Mesendoderm (in vitro differentiated cells): ENCODE measurements around the gene KCNJ12.
A peak's percentile ranks its signal among the peaks of the same experiment; 100 is the strongest.

Experiments
- DNase-seq: peaks from one replicate; pipeline ENCODE4 v3.0.0; 2013
- H2AK5ac ChIP-seq: 2 replicates; pipeline ENCODE4 v1.6.1; 2013; ENCODE audit warnings: low read length, inconsistent platforms
- H2BK120ac ChIP-seq: 2 replicates; pipeline ENCODE4 v1.6.1; 2013; ENCODE audit warnings: low read depth, mild to moderate bottlenecking, low read length, moderate library complexity, mixed read lengths
- H2BK15ac ChIP-seq: replicated peaks from 2 replicates; pipeline ENCODE4 v1.6.1; 2013; ENCODE audit warnings: low read depth, mild to moderate bottlenecking, moderate library complexity
- H2BK5ac ChIP-seq: 2 replicates; pipeline ENCODE4 v1.6.1; 2013; ENCODE audit warnings: low read length, inconsistent platforms
- H3K18ac ChIP-seq: 2 replicates; pipeline ENCODE4 v1.6.1; 2013; ENCODE audit warnings: mild to moderate bottlenecking, low read length, mixed read lengths
- H3K23ac ChIP-seq: one replicate; pipeline ENCODE4 v1.6.1; 2013; ENCODE audit warnings: low read length
- H3K27ac ChIP-seq: 2 replicates; pipeline ENCODE4 v1.5.1; 2013; ENCODE audit warnings: low read depth, mild to moderate bottlenecking, inconsistent platforms, low read length, moderate library complexity
- H3K27me3 ChIP-seq: 2 replicates; pipeline ENCODE4 v1.6.1; 2013; ENCODE audit warnings: low read length, control low read depth, mild to moderate bottlenecking, inconsistent platforms; ENCODE audit not compliant: insufficient read depth, poor library complexity
- H3K36me3 ChIP-seq: 2 replicates; pipeline ENCODE4 v1.6.1; 2013; ENCODE audit warnings: low read length, inconsistent platforms; ENCODE audit not compliant: control insufficient read depth, insufficient read depth
- H3K4ac ChIP-seq: one replicate; pipeline ENCODE4 v1.6.1; 2013; ENCODE audit warnings: low read depth, mild to moderate bottlenecking, low read length, moderate library complexity
- H3K4me1 ChIP-seq: 2 replicates; pipeline ENCODE4 v1.6.1; 2013; ENCODE audit warnings: low read depth, low read length, inconsistent platforms; ENCODE audit not compliant: control insufficient read depth
- H3K4me2 ChIP-seq: 2 replicates; pipeline ENCODE4 v1.6.1; 2013; ENCODE audit warnings: low read length
- H3K4me3 ChIP-seq: 2 replicates; pipeline ENCODE4 v1.5.1; 2013; ENCODE audit warnings: mild to moderate bottlenecking, low read length
- H3K56ac ChIP-seq: one replicate; pipeline ENCODE4 v1.6.1; 2013; ENCODE audit warnings: low read length
- H3K79me1 ChIP-seq: 2 replicates; pipeline ENCODE4 v1.6.1; 2013; ENCODE audit warnings: low read length, inconsistent platforms
- H3K79me2 ChIP-seq: 2 replicates; pipeline ENCODE4 v1.6.1; 2013; ENCODE audit warnings: mild to moderate bottlenecking, low read length; ENCODE audit not compliant: control insufficient read depth, insufficient read depth
- H3K9ac ChIP-seq: 2 replicates; pipeline ENCODE4 v1.6.1; 2013; ENCODE audit warnings: low read length, inconsistent platforms
- H4K5ac ChIP-seq: one replicate; pipeline ENCODE4 v1.6.1; 2013; ENCODE audit warnings: low read length
- H4K8ac ChIP-seq: one replicate; pipeline ENCODE4 v1.6.1; 2013; ENCODE audit warnings: low read depth, mild to moderate bottlenecking, control low read depth, low read length, moderate library complexity
- WGBS: extraction: QIAGEN DNeasy Blood & Tissue Kit; methylation state at CpG from one replicate; pipeline ENCODE4 v1.1.7; 2013; ENCODE audit warnings: low lambda C conversion rate, missing lambda C conversion rate; ENCODE audit not compliant: insufficient coverage; ENCODE audit errors: extremely low coverage; 5-methylcytosine and 5-hydroxymethylcytosine counted together

The KCNJ12 gene

DNA sequence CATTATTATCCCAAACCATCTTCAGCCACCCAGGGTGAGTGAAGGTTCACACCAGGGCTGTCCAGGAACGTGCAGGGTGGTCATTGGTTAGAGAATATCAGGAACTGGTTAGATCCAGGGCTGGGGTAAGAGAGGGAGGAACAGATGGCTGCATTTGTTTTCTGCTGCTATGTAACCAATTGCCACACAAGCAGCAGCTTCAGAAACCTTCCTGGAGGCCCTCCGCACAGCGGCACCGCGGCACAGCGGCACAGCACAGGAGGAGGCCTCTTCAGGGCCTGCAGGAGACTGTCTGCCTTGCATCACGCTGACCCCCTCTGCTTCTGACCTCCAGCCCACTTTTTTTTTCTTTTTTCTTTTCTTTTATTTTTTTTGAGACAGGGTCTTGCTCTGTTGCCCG, 86.1 kb downstream of the KCNJ12 start:
- Histone ChIP-seq H3K4ac (no peak overlapping the region), H2BK15ac (no peak overlapping the region), H3K79me1 (no peaks in the 10 kb centered on the region), H4K8ac (no peak overlapping the region), H2AK5ac (no peak overlapping the region), H4K5ac (no peak overlapping the region), H2BK5ac (no peak overlapping the region), H3K56ac (no peak overlapping the region), H3K23ac (no peak overlapping the region), H3K18ac (no peak overlapping the region), H3K27ac (no peak overlapping the region), H3K9ac (no peak overlapping the region), H3K4me1 (peaks cover 8% of the 10 kb centered on the region), H3K4me3 (no peak overlapping the region), H2BK120ac (no peak overlapping the region), H3K36me3 (no peaks in the 10 kb centered on the region), H3K4me2 (no peak overlapping the region), H3K79me2 (no peaks in the 10 kb centered on the region), H3K27me3 (no peaks in the 10 kb centered on the region)
- WGBS: no CpG with 5 or more reads among the region's 8 CpGs
- DNase-seq: no peak

DNA sequence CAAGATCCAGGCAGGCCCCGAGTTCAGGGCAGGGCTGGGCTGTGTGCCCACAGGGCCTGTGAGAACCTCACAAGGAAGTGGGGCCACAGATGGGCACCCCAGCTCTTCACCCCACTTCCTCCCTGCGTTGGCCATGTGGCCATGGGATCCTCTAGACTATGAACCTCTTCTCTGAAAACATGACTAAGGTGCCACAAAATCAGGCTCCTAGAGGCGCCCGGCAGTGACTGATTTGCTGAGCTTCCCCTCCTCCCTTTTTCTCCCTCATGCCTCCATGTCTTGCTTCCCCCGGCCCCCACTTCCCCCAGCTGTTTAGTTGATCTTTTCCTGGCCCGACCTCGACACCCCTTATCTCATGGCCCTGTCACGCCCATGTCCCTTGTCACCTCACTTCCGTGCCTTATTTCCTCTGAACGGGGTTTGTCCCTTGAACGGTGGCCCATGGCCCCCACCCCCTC, 87.1 kb downstream of the KCNJ12 start:
- Histone ChIP-seq H3K4me2 (no peak overlapping the region), H3K23ac (no peak overlapping the region), H3K27me3 (no peaks in the 10 kb centered on the region), H3K79me2 (no peaks in the 10 kb centered on the region), H3K9ac (peak overlapping the region; percentile 59), H3K18ac (peak overlapping the region; percentile 88), H4K8ac (no peak overlapping the region), H2AK5ac (no peak overlapping the region), H3K79me1 (no peaks in the 10 kb centered on the region), H3K27ac (no peak overlapping the region), H2BK5ac (no peak overlapping the region), H2BK15ac (no peak overlapping the region), H2BK120ac (no peak overlapping the region), H4K5ac (no peak overlapping the region), H3K4ac (no peak overlapping the region), H3K4me1 (peaks cover 2% of the 10 kb centered on the region), H3K56ac (peak overlapping the region; percentile 86), H3K36me3 (no peaks in the 10 kb centered on the region), H3K4me3 (no peak overlapping the region)
- no peak for DNase-seq
- no CpG with 5 or more reads among the region's 11 CpGs for WGBS

DNA sequence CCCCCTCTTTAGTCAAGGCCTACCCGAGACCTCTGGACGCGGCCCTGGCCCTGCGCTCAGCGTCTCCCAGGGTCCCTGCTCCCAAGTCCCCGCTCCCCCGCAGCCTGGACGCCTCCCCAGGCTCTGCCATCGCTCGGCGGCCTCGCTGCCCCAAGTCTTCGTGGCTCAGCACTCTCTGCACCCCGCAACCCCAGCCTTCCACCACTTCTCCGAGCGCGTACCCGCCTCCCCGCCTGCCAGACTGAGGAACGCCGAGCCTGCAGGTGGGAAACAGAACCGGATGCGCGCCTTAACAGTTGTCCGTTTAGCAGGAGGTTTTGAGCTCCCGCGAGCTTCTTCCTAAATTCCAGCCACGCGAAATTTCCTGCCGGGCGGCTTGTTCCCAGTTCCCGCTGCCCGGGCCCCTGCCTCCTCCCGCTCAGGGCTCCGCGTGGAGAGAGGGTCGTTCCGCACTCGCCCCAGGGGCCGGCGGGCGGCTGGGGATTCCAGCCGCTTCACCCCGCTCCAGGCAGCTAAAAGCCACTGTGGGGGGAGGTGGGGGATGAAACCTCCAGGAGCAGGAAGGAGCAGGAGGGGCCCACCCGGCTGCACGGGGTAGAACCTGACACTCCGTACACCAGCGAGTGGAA, 87.7 kb downstream of the KCNJ12 start:
- Histone ChIP-seq H4K8ac (peak overlapping the region; percentile 95), H3K27ac (no peak overlapping the region), H3K4me2 (peak overlapping the region; percentile 40), H3K79me2 (no peaks in the 10 kb centered on the region), H3K18ac (peak overlapping the region; percentile 88), H3K79me1 (no peaks in the 10 kb centered on the region), H3K4me3 (no peak overlapping the region), H3K4me1 (peaks cover 2% of the 10 kb centered on the region), H2BK120ac (peak overlapping the region; percentile 2), H2BK15ac (no peak overlapping the region), H2BK5ac (no peak overlapping the region), H2AK5ac (no peak overlapping the region), H3K27me3 (no peaks in the 10 kb centered on the region), H3K23ac (no peak overlapping the region), H3K9ac (peak overlapping the region; percentile 59), H4K5ac (no peak overlapping the region), H3K56ac (peak overlapping the region; percentile 86), H3K36me3 (no peaks in the 10 kb centered on the region), H3K4ac (no peak overlapping the region)
- no CpG with 5 or more reads among the region's 48 CpGs for WGBS
- DNase-seq: peak; percentile 63

DNA sequence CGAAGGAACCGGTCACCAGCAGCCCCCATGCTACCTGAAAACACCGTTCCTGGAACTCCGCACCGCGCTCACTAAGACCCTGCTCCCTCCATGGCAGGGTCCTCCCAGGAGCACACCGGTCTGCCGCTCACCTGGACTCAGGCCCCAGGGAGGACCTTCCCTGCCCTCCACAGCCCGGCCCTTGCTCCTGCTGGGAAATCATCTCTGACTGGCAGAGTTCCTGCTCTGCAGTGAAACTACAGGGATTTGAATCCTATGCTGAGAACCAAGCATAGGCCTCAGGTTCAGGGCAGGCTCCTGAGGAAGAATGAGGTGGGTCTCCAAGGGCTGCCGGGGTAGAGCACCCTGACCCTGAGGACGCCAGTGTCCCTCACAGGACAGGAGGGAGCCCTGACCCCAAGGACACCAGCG, 88.5 kb downstream of the KCNJ12 start:
- H2BK5ac ChIP-seq: no peak overlapping the region
- H3K79me1 ChIP-seq: no peaks in the 10 kb centered on the region
- H3K56ac ChIP-seq: peak overlapping the region; percentile 86
- H3K27me3 ChIP-seq: no peaks in the 10 kb centered on the region
- no peak overlapping the region for H2BK120ac ChIP-seq
- H3K27ac ChIP-seq: no peak overlapping the region
- peak overlapping the region; percentile 50 for H3K23ac ChIP-seq
- no peak overlapping the region for H4K5ac ChIP-seq
- H3K4me3 ChIP-seq: no peak overlapping the region
- peak overlapping the region; percentile 59 for H3K9ac ChIP-seq
- no peak overlapping the region for H2AK5ac ChIP-seq
- no peaks in the 10 kb centered on the region for H3K36me3 ChIP-seq
- H3K4me1 ChIP-seq: peaks cover 2% of the 10 kb centered on the region
- no peak overlapping the region for H3K18ac ChIP-seq
- H3K4me2 ChIP-seq: peak overlapping the region; percentile 40
- H2BK15ac ChIP-seq: no peak overlapping the region
- peak; percentile 24 for DNase-seq
- H3K4ac ChIP-seq: no peak overlapping the region
- no peaks in the 10 kb centered on the region for H3K79me2 ChIP-seq
- H4K8ac ChIP-seq: no peak overlapping the region
- no CpG with 5 or more reads among the region's 12 CpGs for WGBS

DNA sequence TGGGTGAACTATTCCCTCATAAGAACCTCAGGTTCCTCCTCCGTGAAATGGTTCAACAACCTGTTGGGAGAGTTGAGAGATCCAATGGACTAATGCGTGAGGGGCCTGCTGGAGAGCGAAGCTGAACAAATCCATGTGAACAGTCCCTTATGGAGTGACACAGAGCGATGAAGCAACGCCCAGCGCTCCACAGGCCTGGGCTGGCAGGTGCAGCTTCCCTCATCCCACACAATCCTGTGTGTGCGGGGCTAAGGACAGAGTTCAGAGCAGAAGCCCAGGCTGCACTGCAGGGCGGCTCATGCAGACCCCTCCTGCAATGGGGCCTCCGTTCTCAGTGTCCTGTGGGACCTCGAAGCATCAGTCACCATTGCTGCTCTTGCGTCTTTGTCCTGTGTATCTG, 90.4 kb downstream of the KCNJ12 start:
- no peaks in the 10 kb centered on the region for H3K79me2 ChIP-seq

DNA sequence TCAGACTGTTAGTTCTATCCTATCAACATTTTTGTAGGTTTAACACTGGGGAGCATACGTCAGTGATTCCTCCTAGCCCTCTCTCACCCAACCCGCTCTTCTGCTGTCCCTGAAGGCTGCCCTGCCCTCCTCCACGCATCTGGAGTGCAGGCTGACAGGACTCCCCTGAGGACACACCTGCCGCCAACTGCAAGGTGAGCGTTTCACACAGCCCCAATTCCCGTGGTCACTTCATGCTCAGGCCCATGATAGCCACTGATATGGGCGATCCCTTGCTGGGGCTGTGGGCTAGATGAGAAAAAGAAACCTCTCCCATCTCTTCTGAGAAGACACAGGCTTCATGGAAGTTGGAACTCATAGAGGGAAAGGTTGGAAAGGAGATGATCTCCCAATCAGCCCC, 91.0 kb downstream of the KCNJ12 start:
- Histone ChIP-seq H3K4ac (no peak overlapping the region), H3K79me1 (no peaks in the 10 kb centered on the region), H3K79me2 (no peaks in the 10 kb centered on the region), H3K23ac (no peak overlapping the region), H3K27ac (no peak overlapping the region), H2AK5ac (no peak overlapping the region), H3K36me3 (no peaks in the 10 kb centered on the region), H2BK120ac (no peak overlapping the region), H3K4me1 (peaks cover 2% of the 10 kb centered on the region), H2BK15ac (no peak overlapping the region), H3K4me2 (no peak overlapping the region), H4K8ac (no peak overlapping the region), H3K9ac (no peak overlapping the region), H3K56ac (no peak overlapping the region), H3K27me3 (no peaks in the 10 kb centered on the region), H3K18ac (no peak overlapping the region), H2BK5ac (no peak overlapping the region), H4K5ac (no peak overlapping the region), H3K4me3 (no peak overlapping the region)
- no CpG with 5 or more reads among the region's 7 CpGs for WGBS
- no peak for DNase-seq

More for the DNA sequence above, 90.4 kb downstream of the KCNJ12 start:
- no peak overlapping the region for H4K5ac ChIP-seq
- DNase-seq: no peak
- H3K27me3 ChIP-seq: no peaks in the 10 kb centered on the region
- H2BK5ac ChIP-seq: no peak overlapping the region
- H3K23ac ChIP-seq: no peak overlapping the region
- H3K9ac ChIP-seq: no peak overlapping the region
- H3K56ac ChIP-seq: no peak overlapping the region
- H3K36me3 ChIP-seq: no peaks in the 10 kb centered on the region
- H3K4me3 ChIP-seq: no peak overlapping the region
- no peak overlapping the region for H3K4me2 ChIP-seq
- WGBS: no CpG with 5 or more reads among the region's 11 CpGs
- no peak overlapping the region for H3K18ac ChIP-seq
- H2BK15ac ChIP-seq: no peak overlapping the region
- no peak overlapping the region for H2AK5ac ChIP-seq
- no peak overlapping the region for H3K4ac ChIP-seq
- H2BK120ac ChIP-seq: no peak overlapping the region
- no peak overlapping the region for H4K8ac ChIP-seq
- H3K27ac ChIP-seq: no peak overlapping the region
- peaks cover 2% of the 10 kb centered on the region for H3K4me1 ChIP-seq
- no peaks in the 10 kb centered on the region for H3K79me1 ChIP-seq
